ENCODE measurements around the gene SNX18. TPM values are rescaled to one million over a fixed set of nuclear protein-coding genes. Genes with fewer than 3 reads are reported as not detected.

SNX18 gene
- total and polyA plus RNA-seq, 2 of the 8 experiments (the other 6 are each of a cell fraction or from before 2014, with no cell fraction given) = 5.8 to 17.7 TPM

DNA sequence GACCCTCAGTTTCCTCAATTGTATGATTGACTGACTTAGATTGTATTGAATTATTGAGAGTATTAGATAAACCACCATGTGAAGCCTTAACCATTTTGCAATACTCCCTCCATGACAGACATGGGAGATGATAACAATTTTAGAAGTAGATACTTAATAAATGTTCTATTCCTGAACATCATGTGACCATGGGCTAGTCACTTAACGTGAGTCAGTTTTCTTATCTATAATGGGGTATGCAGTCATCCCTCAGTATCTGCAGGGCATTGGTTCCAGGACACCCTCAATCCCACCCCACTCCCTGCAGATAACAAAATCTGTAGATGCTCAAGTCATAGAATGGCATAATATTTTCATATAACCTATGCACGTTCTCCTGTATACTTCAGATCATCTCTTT is 31.0 kb downstream of the SNX18 start:
- H3K4ac ChIP-seq (replicated peaks; ENCODE audit: insufficient read length, low read depth, low read length) = no peak overlapping the region
- no peaks in the 10 kb centered on the region for H3K36me3 ChIP-seq (ENCODE audit: control insufficient read depth in 2 of 4, insufficient read depth in 4 of 4, low read length in 3 of 4)
- H3K9ac ChIP-seq (replicated peaks in 1 of 4; ENCODE audit: extremely low read depth in 1 of 4, low read depth in 3 of 4, low read length in 3 of 4) = no peak overlapping the region
- H3K27me3 ChIP-seq (replicated peaks in 1 of 4; ENCODE audit: control insufficient read depth in 3 of 4, extremely low read depth in 1 of 4, insufficient read depth in 3 of 4, low read length in 3 of 4) = no peaks in the 10 kb centered on the region
- no peak overlapping the region for H3K4me3 ChIP-seq (ENCODE audit: extremely low read depth in 1 of 4, insufficient read depth in 2 of 4, low read depth in 3 of 4, low read length in 4 of 4)
- WGBS, 2 experiments (ENCODE audit: extremely low coverage in 1 of 2, insufficient coverage in 1 of 2, insufficient read length in 1 of 2, insufficient replicate concordance in 2 of 2, low coverage in 1 of 2, low lambda C conversion rate in 2 of 2, missing lambda C conversion rate in 1 of 2) = 93% methylated on average over 2 of the region's 2 CpGs; no CpG with 5 or more reads in 1 of the 2 experiments
- no peak overlapping the region for H2BK120ac ChIP-seq (replicated peaks; ENCODE audit: low read depth, low read length)
- H3K4me1 ChIP-seq (replicated peaks in 1 of 4; ENCODE audit: control insufficient read depth in 3 of 4, insufficient read depth in 4 of 4, low read length in 3 of 4) = no peaks in the 10 kb centered on the region; a peak in 1 of 7 replicates
- H3K79me2 ChIP-seq (ENCODE audit: control insufficient read depth in 1 of 2, insufficient read depth in 2 of 2, low read length in 2 of 2) = no peaks in the 10 kb centered on the region
- CTCF ChIA-PET (ENCODE audit: partially characterized antibody) = interaction anchor here (0.8 kb wide), 1 partner anchor 303 kb away, joined by 3 read pairs; no protein-coding TSS in a partner anchor
- no peaks in the 10 kb centered on the region for H3K9me3 ChIP-seq (ENCODE audit: insufficient read depth in 2 of 2, low read depth in 1 of 2, low read length in 1 of 2)
- no peak overlapping the region for H4K8ac ChIP-seq (ENCODE audit: extremely low read depth, insufficient read depth, low read length)
- DNase-seq (ENCODE audit: low read depth in 1 of 2, low spot score in 2 of 2) = no peak
- no peak overlapping the region for H4K91ac ChIP-seq (replicated peaks; ENCODE audit: insufficient read length, low read length)
- no peaks in the 10 kb centered on the region for H4K20me1 ChIP-seq (replicated peaks in 1 of 2; ENCODE audit: control insufficient read depth in 1 of 2, insufficient read depth in 2 of 2, low read length in 2 of 2)
- H3K27ac ChIP-seq (ENCODE audit: low read depth, low read length) = no peak overlapping the region
- POLR2A ChIA-PET (ENCODE audit: partially characterized antibody) = no interaction called here
- H2BK15ac ChIP-seq (ENCODE audit: low read length) = no peak overlapping the region
- H3K23me2 ChIP-seq (ENCODE audit: low read depth, low read length) = no peaks in the 10 kb centered on the region
- H3K4me2 ChIP-seq (ENCODE audit: insufficient read depth in 1 of 2, low read depth in 2 of 2, low read length in 2 of 2) = no peak overlapping the region
- TF ChIP-seq EP300 (IDR thresholded peaks at IDR 0.05; ENCODE audit: borderline replicate concordance in 1 of 2, low read depth in 2 of 2, low read length in 2 of 2) = no peak
- no peak for TF ChIP-seq KDM5A (IDR thresholded peaks at IDR 0.05; ENCODE audit: low read length)
- TF ChIP-seq CEBPB (IDR thresholded peaks at IDR 0.05; ENCODE audit: low read depth, low read length) = no peak
- TF ChIP-seq, protein P1, sequence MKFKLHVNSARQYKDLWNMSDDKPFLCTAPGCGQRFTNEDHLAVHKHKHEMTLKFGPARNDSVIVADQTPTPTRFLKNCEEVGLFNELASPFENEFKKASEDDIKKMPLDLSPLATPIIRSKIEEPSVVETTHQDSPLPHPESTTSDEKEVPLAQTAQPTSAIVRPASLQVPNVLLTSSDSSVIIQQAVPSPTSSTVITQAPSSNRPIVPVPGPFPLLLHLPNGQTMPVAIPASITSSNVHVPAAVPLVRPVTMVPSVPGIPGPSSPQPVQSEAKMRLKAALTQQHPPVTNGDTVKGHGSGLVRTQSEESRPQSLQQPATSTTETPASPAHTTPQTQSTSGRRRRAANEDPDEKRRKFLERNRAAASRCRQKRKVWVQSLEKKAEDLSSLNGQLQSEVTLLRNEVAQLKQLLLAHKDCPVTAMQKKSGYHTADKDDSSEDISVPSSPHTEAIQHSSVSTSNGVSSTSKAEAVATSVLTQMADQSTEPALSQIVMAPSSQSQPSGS (IDR thresholded peaks at IDR 0.05; ENCODE audit: low read length) = no peak
- TF ChIP-seq RBBP5 (IDR thresholded peaks at IDR 0.05; ENCODE audit: borderline replicate concordance, low read depth, low read length) = no peak
- TF ChIP-seq KDM4A (IDR thresholded peaks at IDR 0.05; ENCODE audit: low read depth, low read length, severe bottlenecking) = no peak
- no peak for TF ChIP-seq POLR2A (IDR thresholded peaks at IDR 0.05; ENCODE audit: control extremely low read depth in 1 of 2, low read depth in 2 of 2, low read length in 2 of 2)
- TF ChIP-seq RFX5 (IDR thresholded peaks at IDR 0.05; ENCODE audit: borderline replicate concordance, low read depth, low read length) = no peak
- TF ChIP-seq SIRT6 (IDR thresholded peaks at IDR 0.05; ENCODE audit: low read length) = no peak
- TF ChIP-seq TCF12 (IDR thresholded peaks at IDR 0.05; ENCODE audit: low read depth, low read length) = no peak
- TF ChIP-seq CBX5 (IDR thresholded peaks at IDR 0.05; ENCODE audit: low read depth, low read length) = no peak
- H2AK5ac ChIP-seq (ENCODE audit: low read depth, low read length) = no peak overlapping the region
- H2BK12ac ChIP-seq (ENCODE audit: low read depth, low read length) = no peak overlapping the region
- H3K79me1 ChIP-seq (ENCODE audit: low read depth, low read length) = no peaks in the 10 kb centered on the region
- no peak overlapping the region for H2BK20ac ChIP-seq (ENCODE audit: low read length)
- no peak overlapping the region for H2BK5ac ChIP-seq (ENCODE audit: low read depth, low read length)
- FAIRE-seq = no peak
- no peak overlapping the region for H2AFZ ChIP-seq (ENCODE audit: low read length)
- no peak overlapping the region for H3K23ac ChIP-seq (ENCODE audit: insufficient read length)
- H3K18ac ChIP-seq (ENCODE audit: extremely low read depth, low read length) = no peak overlapping the region
- no peak overlapping the region for H3K56ac ChIP-seq (replicated peaks; ENCODE audit: insufficient read length, low read depth, low read length)
- no peak overlapping the region for H4K5ac ChIP-seq (ENCODE audit: insufficient read length, low read depth, low read length)
- no peak overlapping the region for H3K14ac ChIP-seq (ENCODE audit: insufficient read length)

Measured in H1 (cell line).